ENCODE data around the gene CDH4. TPM values are rescaled to one million over a fixed set of nuclear protein-coding genes. Genes with fewer than 3 reads are reported as not detected.

The CDH4 gene
- polyA plus RNA-seq, 2 donors, result 0.02 to 0.05 TPM

DNA sequence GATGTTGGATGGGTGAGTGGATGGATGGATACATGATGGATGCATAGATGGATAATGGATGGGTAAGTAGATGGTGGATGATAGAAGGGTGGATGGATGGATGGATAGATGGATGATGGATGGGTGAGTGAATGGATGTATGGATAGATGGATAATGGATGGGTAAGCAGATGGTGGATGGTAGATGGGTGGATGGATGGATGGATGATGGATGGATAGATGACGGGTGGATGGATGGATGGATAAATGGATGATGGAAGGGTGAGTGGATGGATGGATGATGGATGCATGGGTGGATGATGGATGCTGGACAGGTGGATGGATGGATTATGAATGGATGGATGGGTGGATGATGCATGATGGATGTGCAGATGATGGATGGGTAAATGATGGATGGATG is 638.1 kb downstream of the CDH4 start:
- Histone ChIP-seq H3K4me3 (ENCODE audit: low read depth in 1 of 2, low read length in 2 of 2) (no peak overlapping the region), H3K9me3 (ENCODE audit: control insufficient read depth in 2 of 2, insufficient read depth in 1 of 2, low read depth in 1 of 2, low read length in 1 of 2) (peaks cover 0 to 12% of the 10 kb centered on the region in 2 donors), H3K4me1 (ENCODE audit: control insufficient read depth in 2 of 2, insufficient read depth in 2 of 2, low read length in 1 of 2) (no peaks in the 10 kb centered on the region), H3K27ac (ENCODE audit: low read depth in 2 of 2, low read length in 1 of 2) (no peak overlapping the region), H3K36me3 (ENCODE audit: control insufficient read depth in 2 of 2, insufficient read depth in 2 of 2, low read length in 1 of 2) (no peaks in the 10 kb centered on the region), H3K27me3 (ENCODE audit: control insufficient read depth in 1 of 2, insufficient read depth in 2 of 2, low read length in 2 of 2) (no peaks in the 10 kb centered on the region)
- WGBS, 2 donors, result 0 to 35% methylated on average over 1 of the region's 1 CpG

DNA sequence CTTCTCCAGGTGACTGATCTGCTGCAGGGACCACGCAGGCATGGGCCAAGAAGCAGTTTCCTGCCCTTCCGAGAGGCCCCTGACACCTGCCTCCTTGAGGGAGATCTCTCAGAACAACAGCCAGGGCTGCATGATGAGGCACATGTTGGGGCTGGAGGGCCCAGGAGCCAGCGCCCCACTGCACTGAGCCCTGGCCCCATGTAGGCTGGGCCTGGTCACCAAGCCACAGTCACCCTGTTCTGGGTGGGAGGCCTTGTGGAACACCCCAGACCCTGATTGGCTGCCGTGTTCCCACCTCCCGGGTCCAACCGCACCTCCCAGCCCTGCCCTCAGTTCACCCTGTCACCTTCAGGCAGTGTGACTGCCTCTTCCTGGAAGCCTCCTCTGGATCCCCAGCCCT is 639.4 kb downstream of the CDH4 start:
- 68 to 75% methylated on average over 6 of the region's 6 CpGs for WGBS, 2 donors
- Histone ChIP-seq H3K27ac (ENCODE audit: low read depth in 2 of 2, low read length in 1 of 2) (no peak overlapping the region), H3K4me1 (ENCODE audit: control insufficient read depth in 2 of 2, insufficient read depth in 2 of 2, low read length in 1 of 2) (no peaks in the 10 kb centered on the region), H3K4me3 (ENCODE audit: low read depth in 1 of 2, low read length in 2 of 2) (no peak overlapping the region), H3K36me3 (ENCODE audit: control insufficient read depth in 2 of 2, insufficient read depth in 2 of 2, low read length in 1 of 2) (no peaks in the 10 kb centered on the region), H3K27me3 (ENCODE audit: control insufficient read depth in 1 of 2, insufficient read depth in 2 of 2, low read length in 2 of 2) (no peaks in the 10 kb centered on the region), H3K9me3 (ENCODE audit: control insufficient read depth in 2 of 2, insufficient read depth in 1 of 2, low read depth in 1 of 2, low read length in 1 of 2) (peaks cover 0 to 12% of the 10 kb centered on the region in 2 donors)

DNA sequence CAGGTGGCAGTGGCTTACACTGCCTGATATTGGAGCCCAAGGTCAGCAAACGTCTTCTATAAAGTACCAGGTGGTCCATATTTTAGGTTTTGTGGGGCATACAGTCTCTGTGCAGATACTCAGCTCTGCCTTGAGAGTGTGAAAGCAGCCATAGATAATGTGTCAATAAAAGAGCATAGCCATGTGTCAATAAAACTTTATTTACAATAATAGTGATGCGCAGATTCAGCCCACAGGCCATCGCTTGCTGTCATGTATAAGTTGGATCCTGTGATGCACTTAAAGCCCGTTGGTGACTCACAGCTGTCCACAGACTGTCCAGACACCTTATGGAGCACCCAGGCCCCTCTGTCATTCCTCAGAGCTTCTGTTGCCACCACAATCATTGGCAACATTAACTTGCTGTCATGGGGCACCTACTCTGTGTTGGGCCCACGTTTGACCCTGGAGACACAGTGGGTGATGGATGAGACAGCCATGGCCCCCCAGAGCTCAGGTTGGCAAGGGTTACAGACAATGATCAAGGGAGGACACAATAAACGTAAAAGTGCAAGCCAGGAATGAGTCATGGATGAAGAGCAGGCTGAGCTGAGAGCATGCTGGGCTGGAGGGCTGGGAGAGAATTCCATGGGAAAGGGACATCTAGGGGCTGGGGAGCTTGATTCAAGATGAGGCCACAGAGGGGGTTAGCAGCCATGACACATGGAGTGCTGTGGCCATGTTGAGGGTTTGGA is 640.0 kb downstream of the CDH4 start:
- H3K4me1 ChIP-seq (ENCODE audit: control insufficient read depth in 2 of 2, insufficient read depth in 2 of 2, low read length in 1 of 2), result no peaks in the 10 kb centered on the region
- no peaks in the 10 kb centered on the region for H3K36me3 ChIP-seq (ENCODE audit: control insufficient read depth in 2 of 2, insufficient read depth in 2 of 2, low read length in 1 of 2)
- 63 to 69% methylated on average over 6 of the region's 6 CpGs for WGBS, 2 donors
- H3K27me3 ChIP-seq (ENCODE audit: control insufficient read depth in 1 of 2, insufficient read depth in 2 of 2, low read length in 2 of 2), result no peaks in the 10 kb centered on the region
- peaks cover 0 to 12% of the 10 kb centered on the region in 2 donors for H3K9me3 ChIP-seq (ENCODE audit: control insufficient read depth in 2 of 2, insufficient read depth in 1 of 2, low read depth in 1 of 2, low read length in 1 of 2)
- no peak overlapping the region for H3K27ac ChIP-seq (ENCODE audit: low read depth in 2 of 2, low read length in 1 of 2)
- no peak overlapping the region for H3K4me3 ChIP-seq (ENCODE audit: low read depth in 1 of 2, low read length in 2 of 2)

DNA sequence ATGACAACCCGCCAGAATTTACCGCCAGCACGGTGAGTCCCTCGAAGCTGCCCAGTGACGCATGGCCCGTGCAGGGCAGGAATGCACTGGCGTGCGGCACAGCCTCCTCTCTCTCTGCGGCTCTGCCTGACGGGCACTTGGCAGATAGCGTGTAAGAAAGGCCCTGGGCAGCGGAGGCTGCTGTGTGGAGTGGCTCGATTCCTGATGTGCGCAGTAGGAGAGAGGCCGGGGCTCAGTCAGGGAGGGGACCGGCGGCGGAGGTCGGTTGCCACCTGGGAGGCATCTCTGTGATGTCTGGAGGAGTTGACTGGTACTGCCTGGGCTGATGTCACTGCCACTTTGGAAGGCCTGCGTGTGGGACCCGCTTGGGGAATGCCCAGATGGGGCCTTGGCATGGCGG is 643.0 kb downstream of the CDH4 start:
- no peak overlapping the region for H3K27ac ChIP-seq (ENCODE audit: low read depth in 2 of 2, low read length in 1 of 2)
- H3K36me3 ChIP-seq (ENCODE audit: control insufficient read depth in 2 of 2, insufficient read depth in 2 of 2, low read length in 1 of 2), result no peaks in the 10 kb centered on the region
- no peaks in the 10 kb centered on the region for H3K4me1 ChIP-seq (ENCODE audit: control insufficient read depth in 2 of 2, insufficient read depth in 2 of 2, low read length in 1 of 2)
- 86% methylated on average over 22 of the region's 22 CpGs for WGBS, 2 donors
- H3K9me3 ChIP-seq (ENCODE audit: control insufficient read depth in 2 of 2, insufficient read depth in 1 of 2, low read depth in 1 of 2, low read length in 1 of 2), result peaks cover 0 to 10% of the 10 kb centered on the region in 2 donors
- H3K27me3 ChIP-seq (ENCODE audit: control insufficient read depth in 1 of 2, insufficient read depth in 2 of 2, low read length in 2 of 2), result no peaks in the 10 kb centered on the region
- no peak overlapping the region for H3K4me3 ChIP-seq (ENCODE audit: low read depth in 1 of 2, low read length in 2 of 2)

DNA sequence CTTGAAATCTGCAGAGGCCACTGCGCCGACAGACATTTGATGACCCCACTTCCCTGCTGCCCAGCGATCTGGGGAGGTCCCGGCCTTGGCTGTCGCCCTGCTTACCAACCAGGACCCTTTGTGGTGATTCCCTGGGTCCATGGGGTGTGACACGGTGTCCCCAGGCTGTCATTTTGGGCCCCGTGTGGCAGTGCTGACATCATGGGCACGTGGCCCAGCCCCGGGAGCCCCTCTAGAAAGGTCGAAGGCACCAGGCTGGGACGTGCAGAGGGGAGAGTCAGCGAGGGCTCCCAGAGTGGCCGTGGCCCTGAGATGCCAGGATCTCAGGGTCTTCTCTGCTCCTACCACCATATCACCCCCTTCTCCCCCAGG is 643.6 kb downstream of the CDH4 start:
- Histone ChIP-seq H3K27me3 (ENCODE audit: control insufficient read depth in 1 of 2, insufficient read depth in 2 of 2, low read length in 2 of 2) (no peaks in the 10 kb centered on the region), H3K4me3 (ENCODE audit: low read depth in 1 of 2, low read length in 2 of 2) (no peak overlapping the region), H3K27ac (ENCODE audit: low read depth in 2 of 2, low read length in 1 of 2) (no peak overlapping the region), H3K9me3 (ENCODE audit: control insufficient read depth in 2 of 2, insufficient read depth in 1 of 2, low read depth in 1 of 2, low read length in 1 of 2) (peaks cover 0 to 10% of the 10 kb centered on the region in 2 donors), H3K4me1 (ENCODE audit: control insufficient read depth in 2 of 2, insufficient read depth in 2 of 2, low read length in 1 of 2) (no peaks in the 10 kb centered on the region), H3K36me3 (ENCODE audit: control insufficient read depth in 2 of 2, insufficient read depth in 2 of 2, low read length in 1 of 2) (no peaks in the 10 kb centered on the region)
- 71 to 74% methylated on average over 13 of the region's 13 CpGs for WGBS, 2 donors

DNA sequence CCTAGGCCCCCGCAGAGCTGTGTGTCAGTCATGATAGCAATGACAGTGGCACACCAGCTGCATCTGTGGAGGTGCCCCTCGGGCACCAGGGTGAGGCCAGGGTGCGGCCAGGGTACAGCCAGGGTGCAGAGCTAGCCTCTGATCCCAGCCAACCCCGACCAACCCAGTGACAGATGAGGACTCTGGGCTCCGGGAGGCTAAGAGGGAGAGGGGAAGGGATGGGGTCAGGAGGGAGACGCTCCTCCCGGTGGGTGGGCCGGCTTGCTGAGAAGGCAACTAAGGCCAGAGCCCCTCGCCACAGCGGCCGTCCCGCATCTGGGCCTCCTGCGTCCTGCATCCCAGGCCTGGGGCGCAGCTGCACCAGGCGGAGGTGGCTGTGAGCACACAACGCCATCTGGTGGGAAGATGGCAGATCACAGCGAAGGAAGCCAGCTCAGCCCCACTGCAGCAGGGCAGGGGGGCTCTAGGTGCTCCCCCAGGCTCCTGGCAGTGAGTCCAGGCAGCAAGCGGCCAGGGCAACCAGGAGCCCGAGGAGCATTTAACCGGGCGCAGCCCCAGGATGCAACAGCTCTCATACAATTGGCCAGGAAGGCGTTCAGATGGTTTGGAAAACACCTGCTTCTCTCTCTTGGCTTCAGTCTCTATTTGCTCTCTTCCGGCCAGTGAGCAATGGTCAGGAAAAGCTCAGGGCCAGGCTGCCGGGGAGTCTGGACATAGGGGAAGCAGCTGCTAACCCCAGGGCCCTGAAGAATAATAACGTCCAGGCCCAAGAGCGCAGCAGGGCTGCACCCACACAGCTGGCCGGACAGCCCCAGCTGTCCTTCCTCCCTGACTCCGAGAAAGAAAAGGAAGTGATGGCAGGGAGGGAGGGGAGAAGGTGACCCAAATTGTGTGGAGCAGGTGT is 644.2 kb downstream of the CDH4 start:
- 23 to 24% methylated on average over 28 of the region's 28 CpGs for WGBS, 2 donors
- peaks cover 0 to 10% of the 10 kb centered on the region in 2 donors for H3K9me3 ChIP-seq (ENCODE audit: control insufficient read depth in 2 of 2, insufficient read depth in 1 of 2, low read depth in 1 of 2, low read length in 1 of 2)
- no peaks in the 10 kb centered on the region for H3K36me3 ChIP-seq (ENCODE audit: control insufficient read depth in 2 of 2, insufficient read depth in 2 of 2, low read length in 1 of 2)
- no peaks in the 10 kb centered on the region for H3K27me3 ChIP-seq (ENCODE audit: control insufficient read depth in 1 of 2, insufficient read depth in 2 of 2, low read length in 2 of 2)
- no peak overlapping the region for H3K27ac ChIP-seq (ENCODE audit: low read depth in 2 of 2, low read length in 1 of 2)
- no peaks in the 10 kb centered on the region for H3K4me1 ChIP-seq (ENCODE audit: control insufficient read depth in 2 of 2, insufficient read depth in 2 of 2, low read length in 1 of 2)
- H3K4me3 ChIP-seq (ENCODE audit: low read depth in 1 of 2, low read length in 2 of 2), result no peak overlapping the region

DNA sequence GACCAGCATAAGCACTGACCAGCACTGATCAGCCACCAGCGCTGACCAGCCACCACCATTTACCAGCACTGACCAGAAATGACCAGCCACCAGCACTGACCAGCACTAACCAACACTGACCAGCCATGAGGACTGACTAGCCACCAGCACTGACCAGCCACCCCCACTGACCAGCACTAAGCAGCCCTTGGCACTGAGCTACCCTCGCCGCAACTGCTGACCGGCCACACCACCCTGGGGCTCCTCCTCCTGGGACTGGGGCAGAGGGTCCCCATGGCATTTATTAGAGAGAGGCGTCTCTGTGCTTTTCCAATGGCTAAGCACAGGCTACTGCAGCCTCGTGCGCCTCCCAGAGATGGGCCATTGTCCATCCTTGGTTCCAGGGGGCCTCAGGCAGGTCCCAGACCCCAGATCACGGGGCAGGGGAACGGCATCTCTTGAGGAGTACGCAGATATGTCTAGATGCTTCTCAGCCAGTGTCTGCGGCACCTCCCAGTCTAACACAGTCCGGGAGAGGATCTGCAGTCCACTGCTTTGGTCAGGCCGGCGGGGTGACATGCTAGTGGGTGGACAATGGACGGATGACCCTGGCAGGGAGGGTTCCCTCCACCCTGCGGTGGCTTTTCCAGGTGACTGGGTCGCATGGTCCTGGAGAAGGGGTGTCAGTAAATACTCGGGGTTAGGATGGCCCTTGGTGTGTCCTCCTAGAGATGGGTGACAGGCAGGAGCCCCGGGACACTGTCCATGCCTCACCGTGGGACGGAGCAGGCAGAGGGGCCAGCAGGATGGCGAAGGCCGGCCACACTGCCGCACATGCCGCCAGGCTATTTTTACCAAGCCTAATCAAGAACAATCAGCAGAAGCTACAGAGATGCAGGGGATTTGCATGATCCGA is 645.6 kb downstream of the CDH4 start:
- H3K27me3 ChIP-seq (ENCODE audit: control insufficient read depth in 1 of 2, insufficient read depth in 2 of 2, low read length in 2 of 2), result no peaks in the 10 kb centered on the region
- 84 to 86% methylated on average over 26 of the region's 26 CpGs for WGBS, 2 donors

DNA sequence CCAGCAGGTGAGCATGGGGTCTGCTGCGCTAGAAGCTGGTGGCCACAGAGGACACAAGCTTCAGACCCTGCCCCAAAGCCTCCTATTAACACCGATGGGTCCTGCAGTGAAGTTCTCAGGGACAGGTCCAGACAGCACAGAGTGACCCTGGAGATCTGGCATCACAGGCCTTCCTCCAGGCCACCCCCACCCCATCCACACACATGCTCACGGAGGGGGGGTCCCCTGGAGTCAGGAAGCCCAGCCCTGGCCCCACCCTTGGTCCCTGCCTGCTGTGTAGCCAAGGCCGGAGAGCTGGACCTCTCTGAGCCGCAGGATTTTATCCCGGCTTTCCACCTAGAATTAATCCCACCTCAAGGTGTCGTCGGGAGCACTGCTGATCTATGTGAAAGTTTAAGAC is 646.3 kb downstream of the CDH4 start:
- no peaks in the 10 kb centered on the region for H3K36me3 ChIP-seq (ENCODE audit: control insufficient read depth in 2 of 2, insufficient read depth in 2 of 2, low read length in 1 of 2)
- no peak overlapping the region for H3K4me3 ChIP-seq (ENCODE audit: low read depth in 1 of 2, low read length in 2 of 2)
- H3K27ac ChIP-seq (ENCODE audit: low read depth in 2 of 2, low read length in 1 of 2), result no peak overlapping the region
- no peaks in the 10 kb centered on the region for H3K4me1 ChIP-seq (ENCODE audit: control insufficient read depth in 2 of 2, insufficient read depth in 2 of 2, low read length in 1 of 2)
- H3K27me3 ChIP-seq (ENCODE audit: control insufficient read depth in 1 of 2, insufficient read depth in 2 of 2, low read length in 2 of 2), result no peaks in the 10 kb centered on the region
- H3K9me3 ChIP-seq (ENCODE audit: control insufficient read depth in 2 of 2, insufficient read depth in 1 of 2, low read depth in 1 of 2, low read length in 1 of 2), result no peaks in the 10 kb centered on the region
- 66 to 75% methylated on average over 8 of the region's 8 CpGs for WGBS, 2 donors

More for the DNA sequence above, 645.6 kb downstream of the CDH4 start:
- no peak overlapping the region for H3K4me3 ChIP-seq (ENCODE audit: low read depth in 1 of 2, low read length in 2 of 2)
- no peaks in the 10 kb centered on the region for H3K9me3 ChIP-seq (ENCODE audit: control insufficient read depth in 2 of 2, insufficient read depth in 1 of 2, low read depth in 1 of 2, low read length in 1 of 2)
- H3K27ac ChIP-seq (ENCODE audit: low read depth in 2 of 2, low read length in 1 of 2), result no peak overlapping the region
- H3K4me1 ChIP-seq (ENCODE audit: control insufficient read depth in 2 of 2, insufficient read depth in 2 of 2, low read length in 1 of 2), result no peaks in the 10 kb centered on the region
- no peaks in the 10 kb centered on the region for H3K36me3 ChIP-seq (ENCODE audit: control insufficient read depth in 2 of 2, insufficient read depth in 2 of 2, low read length in 1 of 2)
